PC-3 (cell line): ENCODE data around the gene CD300C. TPM values are rescaled to one million over a fixed set of nuclear protein-coding genes. Genes with fewer than 3 reads are reported as not detected.

Experiments used
- ATAC-seq: fragments of 200-7000 bp; cut with Tn5 transposase; 2 replicates; pipeline ENCODE4 v1.9.1; 2020; ENCODE audit warnings: mild to moderate bottlenecking, moderate library complexity
- BruUV-seq: library from RNA; stranded (reverse); fragments of 400-500 nt; replicated peaks from 2 replicates; lab custom pipeline; 2021; lab: Mats Ljungman, UMichigan
- CTCF ChIA-PET: fragments of 300-600 bp; sonication (Branson Sonifier 250); formaldehyde crosslinking; loops from one replicate; lab custom pipeline; 2022; ENCODE audit warnings: antibody characterized with exemption; lab: Charles Lee
- POLR2A ChIA-PET: fragments of 300-600 bp; sonication (Branson Sonifier 250); formaldehyde crosslinking; loops from one replicate; lab custom pipeline; 2022; ENCODE audit warnings: antibody characterized with exemption; ENCODE audit not compliant: unreplicated experiment; lab: Charles Lee
- DNase-seq: peaks from one replicate; pipeline ENCODE4 v3.0.0-alpha.2; 2015
- H2AFZ ChIP-seq: fragments of 300-600 bp; sonication (generic); 2 replicates; pipeline ENCODE4 v1.6.0; 2016; ENCODE audit warnings: antibody characterized with exemption, low read length
- H3F3A ChIP-seq: fragments of 300-600 bp; sonication (generic); one replicate; pipeline ENCODE4 v1.6.0; 2017; ENCODE audit warnings: antibody characterized with exemption, low read length, control low read depth, mild to moderate bottlenecking; ENCODE audit not compliant: unreplicated experiment
- H3K27ac ChIP-seq: fragments of 300-600 bp; sonication (generic); 2 replicates; pipeline ENCODE4 v1.5.1; 2016; ENCODE audit warnings: mild to moderate bottlenecking, low read length
- H3K27me3 ChIP-seq: fragments of 300-600 bp; sonication (generic); 2 replicates; pipeline ENCODE4 v1.6.1; 2016; ENCODE audit warnings: low read length, mixed read lengths
- H3K36me3 ChIP-seq: fragments of 300-600 bp; sonication (generic); 2 replicates; pipeline ENCODE4 v1.6.1; 2016; ENCODE audit warnings: low read depth, mixed run types, low read length, mixed read lengths
- H3K4me1 ChIP-seq: fragments of 300-600 bp; sonication (generic); 2 replicates; pipeline ENCODE4 v1.5.1; 2016; ENCODE audit warnings: low read length; ENCODE audit not compliant: insufficient read depth
- H3K4me2 ChIP-seq: fragments of 300-600 bp; sonication (generic); 2 replicates; pipeline ENCODE4 v1.6.0; 2016; ENCODE audit warnings: low read length
- H3K4me3 ChIP-seq: fragments of 300-600 bp; sonication (generic); 2 replicates; pipeline ENCODE4 v1.5.1; 2016; ENCODE audit warnings: mild to moderate bottlenecking, low read length, mixed read lengths
- H3K79me2 ChIP-seq: fragments of 300-600 bp; sonication (generic); 2 replicates; pipeline ENCODE4 v1.6.1; 2017; ENCODE audit warnings: low read length, mixed read lengths
- H3K9ac ChIP-seq: fragments of 300-600 bp; sonication (generic); 2 replicates; pipeline ENCODE4 v1.6.0; 2016; ENCODE audit warnings: mild to moderate bottlenecking, low read length
- H3K9me2 ChIP-seq: fragments of 300-600 bp; sonication (generic); replicated peaks from 2 replicates; pipeline ENCODE4 v1.6.1; 2016; ENCODE audit warnings: mixed run types, low read length, mixed read lengths
- H3K9me3 ChIP-seq: fragments of 300-600 bp; sonication (generic); 2 replicates; pipeline ENCODE4 v1.6.1; 2016; ENCODE audit warnings: low read length, mixed read lengths
- H4K20me1 ChIP-seq: fragments of 300-600 bp; sonication (generic); 2 replicates; pipeline ENCODE4 v1.6.1; 2016; ENCODE audit warnings: low read length, mixed read lengths
- EZH2 ChIP-seq: fragments of 300-600 bp; sonication (generic); IDR thresholded peaks from one replicate; pipeline ENCODE4 v1.6.1; 2017; ENCODE audit warnings: antibody characterized with exemption, mild to moderate bottlenecking, low read length; ENCODE audit not compliant: unreplicated experiment
- EZH2phosphoT487 ChIP-seq: fragments of 300-600 bp; sonication (generic); IDR thresholded peaks from 2 replicates; pipeline ENCODE4 v1.6.1; 2018; ENCODE audit warnings: mild to moderate bottlenecking, antibody characterized with exemption, low read length, borderline replicate concordance
- intact Hi-C: fragments of 100-400 bp; cut with micrococcal nuclease; formaldehyde crosslinking; loops from 2 replicates; pipeline ENCODE4 v1.9.0; 2023
- total RNA-seq: library from RNA; depleted of rRNA; stranded (reverse); fragments of >200 nt; gene quantifications from 2 replicates; pipeline ENCODE4 v1.2.3, GENCODE V29; 2014
- TF ChIP-seq, protein P1 (sequence below): fragments of 300-600 bp; sonication (generic); conservative IDR thresholded peaks from 2 replicates; pipeline ENCODE4 v1.5.1; 2017; ENCODE audit warnings: antibody characterized with exemption, low read depth, mild to moderate bottlenecking, low read length

The CD300C gene
- total RNA-seq, 1 experiment from 2014 or later: not detected

DNA sequence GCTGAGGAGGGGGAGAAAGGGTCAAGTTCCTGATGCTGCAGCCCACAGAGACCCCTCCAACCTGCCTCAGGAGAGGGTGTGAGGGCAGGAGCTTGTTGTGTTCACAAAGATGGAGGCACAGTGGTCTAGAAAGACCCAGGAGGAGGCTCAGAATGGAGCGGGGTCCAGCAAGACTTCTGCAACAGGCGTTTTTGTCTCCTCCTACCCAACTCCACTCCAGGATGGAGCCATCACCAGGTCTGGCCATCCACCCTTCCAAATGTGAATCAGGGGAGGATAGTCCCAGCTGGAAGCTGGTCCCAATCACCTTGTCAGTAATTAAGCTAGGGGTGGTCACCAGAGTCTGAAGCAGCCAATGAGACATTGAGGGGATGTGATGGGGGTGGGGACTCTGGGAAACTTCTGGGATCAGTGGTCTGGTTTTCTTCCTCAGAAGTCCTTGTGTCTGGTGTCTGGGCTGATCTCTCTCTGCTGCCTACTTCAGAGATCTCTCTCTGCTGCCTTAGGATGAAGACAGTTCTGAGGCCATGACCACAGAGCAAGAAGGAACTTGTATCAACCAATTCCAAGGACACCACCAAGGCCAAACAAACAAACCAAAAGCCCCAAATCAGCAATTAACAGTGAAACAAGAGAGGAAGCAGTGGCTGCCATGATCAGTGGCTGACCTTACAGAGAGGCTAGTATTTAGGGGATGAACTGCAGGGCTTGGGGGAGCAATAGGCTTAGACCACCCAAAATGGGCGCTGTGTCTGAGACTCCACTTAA is 29.2 kb downstream of the CD300C start:
- no peak overlapping the region for H3K4me3 ChIP-seq
- H3K27ac ChIP-seq: no peak overlapping the region
- TF ChIP-seq EZH2phosphoT487 (no peak), EZH2 (no peak)
- TF ChIP-seq, protein P1, sequence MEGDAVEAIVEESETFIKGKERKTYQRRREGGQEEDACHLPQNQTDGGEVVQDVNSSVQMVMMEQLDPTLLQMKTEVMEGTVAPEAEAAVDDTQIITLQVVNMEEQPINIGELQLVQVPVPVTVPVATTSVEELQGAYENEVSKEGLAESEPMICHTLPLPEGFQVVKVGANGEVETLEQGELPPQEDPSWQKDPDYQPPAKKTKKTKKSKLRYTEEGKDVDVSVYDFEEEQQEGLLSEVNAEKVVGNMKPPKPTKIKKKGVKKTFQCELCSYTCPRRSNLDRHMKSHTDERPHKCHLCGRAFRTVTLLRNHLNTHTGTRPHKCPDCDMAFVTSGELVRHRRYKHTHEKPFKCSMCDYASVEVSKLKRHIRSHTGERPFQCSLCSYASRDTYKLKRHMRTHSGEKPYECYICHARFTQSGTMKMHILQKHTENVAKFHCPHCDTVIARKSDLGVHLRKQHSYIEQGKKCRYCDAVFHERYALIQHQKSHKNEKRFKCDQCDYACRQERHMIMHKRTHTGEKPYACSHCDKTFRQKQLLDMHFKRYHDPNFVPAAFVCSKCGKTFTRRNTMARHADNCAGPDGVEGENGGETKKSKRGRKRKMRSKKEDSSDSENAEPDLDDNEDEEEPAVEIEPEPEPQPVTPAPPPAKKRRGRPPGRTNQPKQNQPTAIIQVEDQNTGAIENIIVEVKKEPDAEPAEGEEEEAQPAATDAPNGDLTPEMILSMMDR: no peak
- H4K20me1 ChIP-seq: no peaks in the 10 kb centered on the region
- no peak for DNase-seq
- 0 out of 2 replicates have a peak, but pooled peaks cover 4% of the 10 kb centered on the region for H3K27me3 ChIP-seq
- no peaks in the 10 kb centered on the region for H3K36me3 ChIP-seq
- peaks cover 9% of the 10 kb centered on the region; the same call in 1 of the 2 replicates for H3K9me3 ChIP-seq
- no peak overlapping the region for H3K9ac ChIP-seq
- no peak overlapping the region for H2AFZ ChIP-seq
- peaks cover 12% of the 10 kb centered on the region for H3F3A ChIP-seq
- CTCF ChIA-PET: no interaction called here
- H3K9me2 ChIP-seq: no peaks in the 10 kb centered on the region
- H3K79me2 ChIP-seq: no peaks in the 10 kb centered on the region
- no peak overlapping the region for H3K4me2 ChIP-seq
- intact Hi-C loops: no loop called here
- no peak for ATAC-seq
- peaks cover 16% of the 10 kb centered on the region for H3K4me1 ChIP-seq
- BruUV-seq: no TSS peak
- POLR2A ChIA-PET: no interaction called here

DNA sequence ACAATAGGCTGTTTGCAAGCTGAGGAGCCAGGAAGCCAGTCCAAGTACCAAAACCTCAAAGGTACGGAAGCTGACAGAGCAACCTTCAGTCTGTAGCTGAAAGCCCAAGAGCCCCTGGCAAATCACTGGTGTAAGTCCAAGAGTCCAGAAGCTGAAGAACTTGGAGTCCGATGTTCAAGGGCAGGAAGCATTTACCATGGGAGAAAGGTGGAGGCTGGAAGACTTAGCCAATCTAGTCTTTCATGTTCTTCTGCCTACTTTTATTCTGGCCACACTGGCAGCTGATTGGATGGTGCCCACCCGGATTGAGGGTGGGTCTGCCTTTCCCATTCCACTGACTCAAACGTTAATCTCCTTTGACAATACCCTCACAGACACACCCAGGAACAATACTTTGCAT is 30.0 kb downstream of the CD300C start:
- Histone ChIP-seq H3K9me3 (peaks cover 9% of the 10 kb centered on the region; the same call in 1 of the 2 replicates), H3K9me2 (no peaks in the 10 kb centered on the region), H3K27ac (no peak overlapping the region), H3K9ac (no peak overlapping the region), H3F3A (peaks cover 12% of the 10 kb centered on the region), H3K4me1 (peaks cover 20% of the 10 kb centered on the region), H4K20me1 (no peaks in the 10 kb centered on the region), H2AFZ (no peak overlapping the region), H3K27me3 (no peaks in the 10 kb centered on the region), H3K36me3 (no peaks in the 10 kb centered on the region), H3K79me2 (no peaks in the 10 kb centered on the region), H3K4me3 (no peak overlapping the region), H3K4me2 (no peak overlapping the region)
- ATAC-seq: no peak
- POLR2A ChIA-PET: no interaction called here
- BruUV-seq: no TSS peak
- no peak for DNase-seq
- CTCF ChIA-PET: interaction anchor here (0.6 kb wide), 1 partner anchor 113 kb away, joined by 3 read pairs; no protein-coding TSS in a partner anchor
- intact Hi-C loops: no loop called here
- TF ChIP-seq, protein P1: no peak
- TF ChIP-seq EZH2phosphoT487 (no peak), EZH2 (no peak)
